ENCODE results near the gene RAB5IF.
A peak's percentile ranks its signal among the peaks of the same experiment; 100 is the strongest.
"Not testable (repeated sequence)": the region's sequence is repeated elsewhere in the genome, so short reads cannot be mapped to it uniquely, and the experiment has no call there.

RAB5IF gene

DNA sequence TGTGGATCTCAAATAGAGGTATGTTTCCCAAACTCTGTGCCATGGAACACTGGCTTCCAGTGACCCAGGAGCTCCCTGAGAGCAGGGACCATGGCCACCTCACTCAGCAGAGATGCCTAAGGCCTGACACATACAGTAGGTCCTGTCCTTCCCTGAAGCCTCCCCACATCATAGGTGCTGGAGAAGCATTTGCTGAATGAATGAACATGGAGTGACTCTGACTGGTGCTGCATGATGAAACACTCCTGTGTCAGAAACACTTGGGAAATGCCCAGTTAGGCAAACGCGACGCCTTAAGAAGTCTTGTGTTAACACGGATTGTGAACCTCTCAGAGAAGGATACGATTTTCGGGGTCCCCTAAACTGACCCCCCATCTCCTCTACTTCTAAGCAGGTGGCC lies 26.1 kb downstream of the RAB5IF start:
- no peak overlapping the region for H3K4me3 ChIP-seq (ENCODE audit: low read length)
- DNase-seq (ENCODE audit: low read depth): peak; percentile 72
- TF ChIP-seq, protein P1, sequence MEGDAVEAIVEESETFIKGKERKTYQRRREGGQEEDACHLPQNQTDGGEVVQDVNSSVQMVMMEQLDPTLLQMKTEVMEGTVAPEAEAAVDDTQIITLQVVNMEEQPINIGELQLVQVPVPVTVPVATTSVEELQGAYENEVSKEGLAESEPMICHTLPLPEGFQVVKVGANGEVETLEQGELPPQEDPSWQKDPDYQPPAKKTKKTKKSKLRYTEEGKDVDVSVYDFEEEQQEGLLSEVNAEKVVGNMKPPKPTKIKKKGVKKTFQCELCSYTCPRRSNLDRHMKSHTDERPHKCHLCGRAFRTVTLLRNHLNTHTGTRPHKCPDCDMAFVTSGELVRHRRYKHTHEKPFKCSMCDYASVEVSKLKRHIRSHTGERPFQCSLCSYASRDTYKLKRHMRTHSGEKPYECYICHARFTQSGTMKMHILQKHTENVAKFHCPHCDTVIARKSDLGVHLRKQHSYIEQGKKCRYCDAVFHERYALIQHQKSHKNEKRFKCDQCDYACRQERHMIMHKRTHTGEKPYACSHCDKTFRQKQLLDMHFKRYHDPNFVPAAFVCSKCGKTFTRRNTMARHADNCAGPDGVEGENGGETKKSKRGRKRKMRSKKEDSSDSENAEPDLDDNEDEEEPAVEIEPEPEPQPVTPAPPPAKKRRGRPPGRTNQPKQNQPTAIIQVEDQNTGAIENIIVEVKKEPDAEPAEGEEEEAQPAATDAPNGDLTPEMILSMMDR (IDR thresholded peaks at IDR 0.05; ENCODE audit: insufficient read depth, low read depth, low read length, missing control alignments): no peak

DNA sequence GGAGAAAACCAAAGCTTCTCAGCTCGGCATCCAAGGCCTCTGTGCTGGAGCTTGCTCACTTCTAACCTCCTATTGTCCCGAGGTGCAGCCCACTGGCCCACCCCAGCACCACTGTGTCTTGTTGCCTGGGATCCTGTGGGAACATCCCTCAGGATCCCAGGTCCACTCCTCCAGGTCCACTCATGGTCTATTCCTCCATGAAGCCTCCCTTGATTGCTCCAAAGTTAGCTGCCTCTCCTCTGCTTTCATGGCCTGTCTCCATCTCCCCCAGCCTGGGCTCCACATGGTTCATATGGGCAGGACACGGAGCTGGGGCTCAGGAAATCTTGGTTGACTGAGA lies 26.5 kb downstream of the RAB5IF start:
- TF ChIP-seq, protein P1 (IDR thresholded peaks at IDR 0.05; ENCODE audit: insufficient read depth, low read depth, low read length, missing control alignments): no peak
- no peak overlapping the region for H3K4me3 ChIP-seq (ENCODE audit: low read length)
- no peak for DNase-seq (ENCODE audit: low read depth)

DNA sequence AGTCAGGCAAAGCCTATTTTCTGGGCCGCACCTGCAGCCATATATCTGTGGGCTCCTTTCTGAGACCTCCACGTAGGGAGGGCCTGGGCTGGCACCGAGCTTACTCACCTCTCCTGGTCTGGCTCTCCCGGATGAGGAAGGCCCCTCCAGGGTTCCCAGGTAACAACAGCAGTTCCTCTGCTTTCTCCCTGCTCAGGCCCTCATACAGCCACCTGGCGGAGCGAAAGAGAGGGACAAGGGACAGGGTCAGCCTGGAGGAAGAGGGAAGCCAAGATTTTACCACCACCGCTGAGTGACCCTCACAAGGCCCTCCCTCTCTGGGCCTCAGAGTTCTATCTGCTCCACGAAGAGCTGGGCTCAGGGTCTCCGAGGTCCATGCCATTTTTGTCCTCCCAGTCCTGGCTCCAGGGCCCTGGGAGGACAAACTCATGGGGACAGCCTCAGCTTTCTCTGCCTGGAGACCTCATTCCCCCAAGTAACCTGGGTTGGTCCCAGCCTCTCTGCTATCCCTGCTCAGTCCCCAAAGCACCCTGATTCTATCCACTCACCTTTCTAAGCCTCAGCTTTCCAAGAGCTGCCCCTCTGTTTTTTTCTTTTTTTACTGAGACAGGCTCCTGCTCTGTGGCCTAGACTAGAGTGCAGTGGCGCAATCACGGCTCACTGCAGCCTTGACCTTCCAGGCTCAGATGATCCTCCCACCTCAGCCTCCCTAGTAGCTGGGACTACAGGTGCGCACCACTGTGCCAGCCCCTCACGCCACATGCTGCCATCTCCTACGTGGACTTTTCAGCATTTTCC lies 27.1 kb downstream of the RAB5IF start:
- TF ChIP-seq, protein P1 (IDR thresholded peaks at IDR 0.05; ENCODE audit: insufficient read depth, low read depth, low read length, missing control alignments): no peak
- no peak overlapping the region for H3K4me3 ChIP-seq (ENCODE audit: low read length)
- no peak for DNase-seq (ENCODE audit: low read depth)

GRCh38 chr20:36633285-36633772 lies 27.8 kb downstream of the RAB5IF start:
- TF ChIP-seq, protein P1 (IDR thresholded peaks at IDR 0.05; ENCODE audit: insufficient read depth, low read depth, low read length, missing control alignments): no peak
- DNase-seq (ENCODE audit: low read depth): no peak
- no peak overlapping the region for H3K4me3 ChIP-seq (ENCODE audit: low read length)

DNA sequence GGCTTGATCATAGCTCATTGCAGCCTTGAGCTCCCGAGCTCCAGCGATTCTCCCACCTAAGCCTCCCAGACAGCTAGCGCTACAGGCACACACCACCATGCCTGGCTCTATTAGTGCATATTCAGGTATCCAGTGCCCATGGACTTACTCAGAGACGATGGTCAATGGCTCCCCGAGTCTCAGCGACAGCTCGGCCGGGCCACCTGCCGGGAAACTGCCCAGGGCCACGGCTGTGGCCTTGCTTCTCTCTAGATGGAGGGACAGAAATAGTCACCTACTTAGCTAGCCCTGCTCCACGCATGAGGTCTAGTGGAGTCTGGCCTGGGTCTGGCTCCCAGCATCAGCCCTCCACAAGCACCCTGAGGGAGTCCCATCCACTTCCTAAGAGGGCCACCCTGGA lies 28.8 kb downstream of the RAB5IF start:
- no peak for DNase-seq (ENCODE audit: low read depth)
- TF ChIP-seq, protein P1 (IDR thresholded peaks at IDR 0.05; ENCODE audit: insufficient read depth, low read depth, low read length, missing control alignments): no peak
- no peak overlapping the region for H3K4me3 ChIP-seq (ENCODE audit: low read length)

- DNase-seq (ENCODE audit: low read depth); H3K4me3 ChIP-seq (ENCODE audit: low read length): not testable (repeated sequence)
Measured at GRCh38 chr20:36638876-36639400, 33.4 kb downstream of the RAB5IF start.

- TF ChIP-seq, protein P1 (IDR thresholded peaks at IDR 0.05; ENCODE audit: insufficient read depth, low read depth, low read length, missing control alignments): no peak
Measured at GRCh38 chr20:36641506-36641843, 35.9 kb downstream of the RAB5IF start.

More at GRCh38 chr20:36641506-36641843, 35.9 kb downstream of the RAB5IF start:
- H3K4me3 ChIP-seq (ENCODE audit: low read length): no peak overlapping the region
- no peak for DNase-seq (ENCODE audit: low read depth)
